LNCAP (cell line): Measurements from ENCODE around the gene HOXB4.

Experiments used
- TF ChIP-seq, protein P1 (sequence below): fragments of 450-650 bp; IDR thresholded peaks from 2 replicates; pipeline ENCODE4 v1.5.1; 2017; ENCODE audit warnings: mild to moderate bottlenecking

Gene HOXB4

DNA sequence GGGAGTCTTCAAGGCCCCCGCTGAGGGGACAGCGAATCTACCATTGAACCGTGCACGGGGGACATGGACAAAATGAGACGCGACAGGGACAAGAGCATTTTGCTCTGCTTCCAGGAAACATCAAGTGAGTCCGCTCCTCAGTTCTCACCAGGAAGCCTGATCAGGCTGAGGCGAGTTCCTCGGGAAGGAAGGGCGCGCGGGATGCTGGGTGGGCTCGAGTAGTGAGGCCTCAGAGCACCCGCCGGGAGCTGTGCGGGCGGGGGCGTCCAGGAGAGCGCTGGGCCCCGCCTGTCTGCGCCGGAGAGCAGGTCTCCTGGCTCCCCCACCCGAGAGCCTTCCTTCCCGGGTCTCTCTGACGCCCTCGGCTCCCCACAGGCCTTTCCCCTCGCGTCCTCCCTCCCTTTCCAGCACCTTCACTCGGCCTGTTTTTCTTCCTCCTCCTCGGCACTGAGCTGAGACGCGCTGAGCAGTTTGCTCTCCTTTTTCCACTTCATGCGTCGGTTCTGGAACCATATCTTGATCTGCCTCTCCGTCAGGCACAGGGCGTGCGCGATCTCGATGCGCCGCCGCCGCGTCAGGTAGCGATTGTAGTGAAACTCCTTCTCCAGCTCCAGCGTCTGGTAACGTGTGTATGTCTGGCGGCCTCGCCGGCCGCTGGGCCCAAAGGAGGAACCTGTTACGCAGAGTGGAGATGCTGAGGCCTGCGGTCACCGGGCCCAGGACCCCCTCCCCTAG lies 18.0 kb upstream of the HOXB4 start:
- TF ChIP-seq, protein P1, sequence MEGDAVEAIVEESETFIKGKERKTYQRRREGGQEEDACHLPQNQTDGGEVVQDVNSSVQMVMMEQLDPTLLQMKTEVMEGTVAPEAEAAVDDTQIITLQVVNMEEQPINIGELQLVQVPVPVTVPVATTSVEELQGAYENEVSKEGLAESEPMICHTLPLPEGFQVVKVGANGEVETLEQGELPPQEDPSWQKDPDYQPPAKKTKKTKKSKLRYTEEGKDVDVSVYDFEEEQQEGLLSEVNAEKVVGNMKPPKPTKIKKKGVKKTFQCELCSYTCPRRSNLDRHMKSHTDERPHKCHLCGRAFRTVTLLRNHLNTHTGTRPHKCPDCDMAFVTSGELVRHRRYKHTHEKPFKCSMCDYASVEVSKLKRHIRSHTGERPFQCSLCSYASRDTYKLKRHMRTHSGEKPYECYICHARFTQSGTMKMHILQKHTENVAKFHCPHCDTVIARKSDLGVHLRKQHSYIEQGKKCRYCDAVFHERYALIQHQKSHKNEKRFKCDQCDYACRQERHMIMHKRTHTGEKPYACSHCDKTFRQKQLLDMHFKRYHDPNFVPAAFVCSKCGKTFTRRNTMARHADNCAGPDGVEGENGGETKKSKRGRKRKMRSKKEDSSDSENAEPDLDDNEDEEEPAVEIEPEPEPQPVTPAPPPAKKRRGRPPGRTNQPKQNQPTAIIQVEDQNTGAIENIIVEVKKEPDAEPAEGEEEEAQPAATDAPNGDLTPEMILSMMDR: no peak

DNA sequence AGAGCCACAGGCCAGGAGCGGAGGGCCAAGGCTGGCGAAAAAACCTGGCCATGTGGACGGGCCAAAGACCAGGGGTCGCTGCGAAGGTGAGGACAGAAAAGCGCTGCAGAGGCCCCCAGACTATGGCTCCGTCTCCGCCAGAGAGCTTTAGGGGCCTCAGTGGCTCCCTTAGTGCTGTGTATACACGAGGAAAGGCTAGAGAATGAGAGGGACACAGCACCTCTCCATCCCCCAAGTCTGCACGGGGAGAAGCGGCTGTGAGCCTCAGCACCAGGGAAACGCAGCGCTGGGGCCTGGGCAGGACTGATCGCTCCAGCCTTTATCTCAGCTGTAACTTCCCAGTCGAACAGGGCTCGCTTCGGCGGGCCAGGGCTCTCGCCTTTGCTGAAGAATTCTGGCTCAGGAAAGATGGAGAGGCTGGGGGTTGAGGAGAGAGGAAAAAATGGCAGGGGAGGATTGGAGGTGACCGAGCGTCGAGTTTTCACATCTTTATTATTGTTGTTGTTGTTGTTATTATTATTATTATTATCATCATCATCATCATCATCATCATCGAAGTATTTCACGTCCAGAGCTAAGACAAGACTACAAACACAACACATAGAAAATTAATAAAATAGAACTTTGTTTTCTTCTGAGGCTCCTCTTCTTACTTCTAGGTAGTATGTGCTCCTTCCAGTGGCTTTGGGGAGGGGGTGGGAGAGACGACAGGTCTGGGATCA lies 17.3 kb upstream of the HOXB4 start:
- TF ChIP-seq, protein P1: no peak

DNA sequence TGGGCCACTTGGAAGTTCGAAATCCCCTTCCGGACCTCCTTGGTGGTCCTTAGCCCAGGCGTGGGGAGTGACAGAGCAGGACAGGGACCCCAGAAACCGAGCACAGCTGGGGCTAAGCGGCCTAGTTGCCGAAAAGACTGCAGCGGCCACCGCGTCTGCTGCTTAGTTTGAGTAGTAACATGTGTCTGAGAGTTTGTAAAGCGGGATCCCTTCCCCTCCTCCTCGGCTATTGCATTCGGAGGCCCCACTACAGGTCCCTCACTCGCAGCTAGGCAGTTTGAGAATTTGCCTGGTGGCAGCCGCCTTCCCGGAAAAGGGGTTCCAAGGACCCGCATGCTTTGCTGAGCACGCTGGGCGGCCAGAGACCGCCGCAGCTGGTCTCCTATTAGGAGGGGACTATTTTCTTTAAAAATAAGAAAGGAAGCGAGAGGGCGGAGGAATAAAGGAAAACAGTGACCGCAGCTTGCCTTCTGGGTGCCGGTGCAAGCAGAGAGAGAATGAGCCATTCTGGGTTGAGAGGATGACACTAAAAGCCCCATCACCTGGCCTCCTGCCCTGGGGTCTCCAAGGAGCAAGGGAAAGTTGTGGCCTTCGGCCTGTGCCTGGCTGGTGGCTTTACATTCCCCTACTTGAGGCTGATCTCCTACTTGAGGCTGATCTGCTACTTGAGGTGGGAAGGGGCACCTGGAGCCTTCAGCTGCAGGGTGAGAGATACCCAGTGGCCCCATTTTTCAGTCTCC lies 16.6 kb upstream of the HOXB4 start:
- TF ChIP-seq, protein P1: no peak

DNA sequence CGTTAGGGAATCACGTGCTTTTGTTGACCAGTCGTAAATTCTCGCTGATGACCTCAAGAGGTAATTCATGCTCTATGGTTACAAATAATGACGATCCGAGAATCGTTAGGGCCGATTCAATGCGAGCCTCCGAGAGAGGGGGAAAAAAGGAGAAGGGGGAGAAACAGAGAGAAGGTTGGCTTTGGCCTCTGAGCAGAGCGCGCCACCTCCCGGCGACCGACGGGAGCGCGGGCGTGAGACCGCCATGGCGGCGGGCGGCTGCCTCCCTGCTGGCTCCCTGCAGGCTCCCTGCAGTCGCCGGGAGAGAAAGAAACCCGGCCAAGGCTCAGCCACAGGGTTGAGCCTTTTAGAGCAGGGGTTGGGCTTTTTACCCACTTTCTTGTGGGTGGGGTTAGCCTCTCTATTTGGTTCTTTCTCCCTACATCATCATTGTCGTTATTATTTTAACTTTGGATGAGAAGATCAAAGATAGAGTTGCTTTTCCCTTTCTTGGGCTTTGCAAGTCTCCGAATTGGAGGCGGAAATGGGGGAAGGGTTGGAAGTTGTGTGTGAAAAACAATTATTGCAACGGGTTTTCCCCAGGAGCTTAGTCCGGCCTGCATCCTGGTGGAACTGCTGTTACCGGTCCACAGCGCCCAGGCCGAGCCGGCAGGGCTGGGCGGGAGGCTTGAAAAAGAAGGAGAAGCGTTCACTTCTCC lies 15.8 kb upstream of the HOXB4 start:
- TF ChIP-seq, protein P1: peak; percentile 96

DNA sequence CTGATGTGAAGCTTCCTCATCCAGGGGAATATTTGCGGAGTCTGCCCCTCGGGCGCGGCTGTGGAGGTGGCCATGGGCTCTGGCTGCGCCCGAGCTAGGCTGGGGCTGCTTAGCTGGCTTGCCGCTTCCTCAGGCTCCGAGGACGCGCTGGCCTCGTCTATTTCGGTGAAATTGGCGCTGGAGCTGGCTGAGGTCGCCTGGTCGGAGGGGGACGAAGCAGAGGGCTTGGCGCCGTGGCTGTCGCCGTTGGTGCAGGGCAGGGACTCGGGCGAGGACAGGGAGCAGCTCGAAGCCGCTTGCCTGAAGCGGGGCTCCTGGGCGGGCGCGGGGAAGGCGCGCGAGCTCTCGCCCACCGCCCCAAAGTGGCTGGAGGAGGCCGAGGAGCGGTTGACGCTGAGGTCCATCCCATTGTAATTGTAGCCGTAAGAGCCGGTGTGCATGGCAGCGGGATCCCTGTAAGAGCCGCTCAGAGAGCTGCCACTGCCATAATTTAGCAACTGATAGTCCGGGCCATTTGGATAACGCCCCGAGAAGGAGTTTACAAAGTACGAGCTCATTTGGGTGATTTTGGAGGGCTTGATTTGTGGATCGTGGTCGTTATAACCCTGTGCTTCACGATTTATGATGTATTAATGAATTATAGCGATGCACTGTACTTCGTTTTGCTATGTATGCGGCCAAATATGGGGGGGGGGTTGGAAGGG lies 15.1 kb upstream of the HOXB4 start, which contains the start of gene HOXB5:
TSS of gene HOXB5 (minus strand) at position 654 of the 704 bp plus-strand sequence. CDS start at position 557, 97 bp downstream.
- TF ChIP-seq, protein P1: no peak

DNA sequence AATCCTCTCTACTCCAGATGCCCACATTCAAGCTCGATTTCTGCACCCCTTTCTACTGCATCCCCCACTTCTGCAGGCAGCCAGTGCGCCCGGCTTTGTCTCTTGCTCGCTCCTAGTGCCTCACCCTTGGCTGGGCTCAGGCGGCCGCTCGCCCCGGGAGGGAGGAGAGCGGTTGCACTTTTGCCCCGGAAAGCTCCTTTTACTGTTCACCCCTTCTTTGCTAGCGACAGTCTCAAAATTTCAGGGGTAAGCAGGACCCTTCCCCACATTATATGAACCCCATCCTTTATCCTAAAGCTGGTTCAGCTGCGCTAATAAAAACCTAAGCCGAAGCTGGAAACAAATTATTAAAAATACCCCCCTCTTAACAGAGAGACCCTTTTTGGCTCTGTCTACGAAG lies 14.4 kb upstream of the HOXB4 start:
- TF ChIP-seq, protein P1: no peak
